ENCODE data around the gene AVPR1B.

The AVPR1B gene

DNA sequence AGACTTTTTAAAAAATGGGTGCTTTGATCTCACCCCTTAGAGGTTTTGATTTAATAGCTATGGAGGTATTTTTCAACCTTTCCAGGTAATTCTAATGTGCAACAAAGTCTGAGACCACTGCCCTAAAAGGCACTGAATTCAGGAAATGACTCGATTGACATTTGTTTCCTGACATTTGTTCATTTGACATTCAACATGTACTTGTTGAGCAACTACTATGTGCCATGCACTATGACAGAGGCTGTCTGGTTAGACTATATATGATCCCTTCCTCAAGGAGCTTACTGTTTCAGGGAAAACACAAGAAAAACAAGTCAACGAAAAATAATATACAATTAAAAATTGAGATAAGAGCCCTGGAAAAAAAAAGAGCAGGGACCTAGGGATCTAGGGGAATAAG lies 25.6 kb upstream of the AVPR1B start:
- Histone ChIP-seq H3K9ac (no peak overlapping the region), H3K27me3 (ENCODE audit: insufficient read depth, low read depth) (no peaks in the 10 kb centered on the region)

GRCh38 chr1:206142011-206142410 lies 24.8 kb upstream of the AVPR1B start:
- Histone ChIP-seq H3K4me2 (no peak overlapping the region), H3K27ac (no peak overlapping the region), H3K27me3 (ENCODE audit: insufficient read depth, low read depth) (no peaks in the 10 kb centered on the region), H2AFZ (ENCODE audit: low read depth) (no peak overlapping the region), H3K4me3 (IDR thresholded peaks at IDR 0.05; ENCODE audit: insufficient read depth, low read depth, low read length) (no peak overlapping the region), H3K36me3 (ENCODE audit: insufficient read depth) (no peaks in the 10 kb centered on the region), H3K79me2 (ENCODE audit: insufficient read depth, low read depth) (no peaks in the 10 kb centered on the region), H4K20me1 (ENCODE audit: insufficient read depth) (no peaks in the 10 kb centered on the region), H3K4me1 (ENCODE audit: low read depth, poor library complexity, severe bottlenecking) (no peaks in the 10 kb centered on the region), H3K9ac (no peak overlapping the region)
- no peak for TF ChIP-seq CTCF (conservative IDR thresholded peaks at IDR 0.05; ENCODE audit: low read depth, low read length)

More for the DNA sequence above, 25.6 kb upstream of the AVPR1B start:
- no peak overlapping the region for H3K4me2 ChIP-seq
- no peak overlapping the region for H3K27ac ChIP-seq
- no peak overlapping the region for H2AFZ ChIP-seq (ENCODE audit: low read depth)
- no peaks in the 10 kb centered on the region for H3K36me3 ChIP-seq (ENCODE audit: insufficient read depth)
- H4K20me1 ChIP-seq (ENCODE audit: insufficient read depth), result no peaks in the 10 kb centered on the region
- no peaks in the 10 kb centered on the region for H3K4me1 ChIP-seq (ENCODE audit: low read depth, poor library complexity, severe bottlenecking)
- H3K4me3 ChIP-seq (IDR thresholded peaks at IDR 0.05; ENCODE audit: insufficient read depth, low read depth, low read length), result no peak overlapping the region
- H3K79me2 ChIP-seq (ENCODE audit: insufficient read depth, low read depth), result no peaks in the 10 kb centered on the region
- TF ChIP-seq CTCF (conservative IDR thresholded peaks at IDR 0.05; ENCODE audit: low read depth, low read length), result no peak

DNA sequence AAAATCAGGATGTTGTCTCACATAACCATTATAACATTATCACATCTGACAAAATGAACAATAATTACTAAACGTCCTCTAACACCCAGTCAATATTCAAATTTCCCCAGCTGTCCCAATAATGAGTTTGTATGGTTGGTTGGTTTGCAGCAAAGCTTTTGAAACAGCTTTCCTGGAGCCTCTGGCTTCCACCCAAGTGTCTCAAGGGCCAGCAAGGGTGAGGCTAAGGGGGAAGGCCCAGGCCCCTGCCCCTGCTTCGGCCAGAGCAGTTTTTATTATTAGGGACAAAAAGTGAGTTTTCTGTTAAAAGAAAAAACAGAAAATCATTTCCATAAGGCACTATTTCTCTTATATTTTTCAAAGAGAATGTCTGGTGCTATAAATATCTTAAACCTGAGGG lies 19.1 kb upstream of the AVPR1B start:
- no peak overlapping the region for H3K4me2 ChIP-seq

GRCh38 chr1:206135248-206135647 lies 18.1 kb upstream of the AVPR1B start:
- Histone ChIP-seq H3K9ac (no peak overlapping the region), H3K4me2 (no peak overlapping the region), H3K4me1 (ENCODE audit: low read depth, poor library complexity, severe bottlenecking) (no peaks in the 10 kb centered on the region), H4K20me1 (ENCODE audit: insufficient read depth) (no peaks in the 10 kb centered on the region), H3K4me3 (IDR thresholded peaks at IDR 0.05; ENCODE audit: insufficient read depth, low read depth, low read length) (no peak overlapping the region), H3K27me3 (ENCODE audit: insufficient read depth, low read depth) (no peaks in the 10 kb centered on the region), H3K36me3 (ENCODE audit: insufficient read depth) (no peaks in the 10 kb centered on the region), H3K27ac (no peak overlapping the region), H2AFZ (ENCODE audit: low read depth) (no peak overlapping the region), H3K79me2 (ENCODE audit: insufficient read depth, low read depth) (no peaks in the 10 kb centered on the region)
- TF ChIP-seq CTCF (conservative IDR thresholded peaks at IDR 0.05; ENCODE audit: low read depth, low read length), result no peak

More for the DNA sequence above, 19.1 kb upstream of the AVPR1B start:
- Histone ChIP-seq H3K79me2 (ENCODE audit: insufficient read depth, low read depth) (no peaks in the 10 kb centered on the region), H3K9ac (no peak overlapping the region), H3K4me1 (ENCODE audit: low read depth, poor library complexity, severe bottlenecking) (no peaks in the 10 kb centered on the region), H2AFZ (ENCODE audit: low read depth) (no peak overlapping the region), H4K20me1 (ENCODE audit: insufficient read depth) (no peaks in the 10 kb centered on the region), H3K27ac (no peak overlapping the region), H3K36me3 (ENCODE audit: insufficient read depth) (no peaks in the 10 kb centered on the region), H3K27me3 (ENCODE audit: insufficient read depth, low read depth) (no peaks in the 10 kb centered on the region), H3K4me3 (IDR thresholded peaks at IDR 0.05; ENCODE audit: insufficient read depth, low read depth, low read length) (no peak overlapping the region)
- TF ChIP-seq CTCF (conservative IDR thresholded peaks at IDR 0.05; ENCODE audit: low read depth, low read length), result no peak
